Measurements from ENCODE around the gene PDZD7. TPM values are rescaled to one million over a fixed set of nuclear protein-coding genes. Genes with fewer than 3 reads are reported as not detected.

PDZD7 gene
- total and polyA plus RNA-seq, 10 donors: 0.17 to 2.3 (median 1.1) TPM

GRCh38 chr10:100970076-100970913 lies 60.6 kb downstream of the PDZD7 start:
- intact Hi-C loops (cut with DNase I; ENCODE audit: low total_unique reads): no loop called here
- H3K27me3 ChIP-seq (replicated peaks in 1 of 7): peaks cover 0 to 16% (median 0%) of the 10 kb centered on the region in 7 donors
- no peak overlapping the region for H3K27ac ChIP-seq
- H3K4me1 ChIP-seq: peaks cover 6 to 26% (median 16%) of the 10 kb centered on the region in 6 donors
- TF ChIP-seq POLR2A (IDR thresholded peaks at IDR 0.05): no peak
- TF ChIP-seq CTCF (IDR thresholded peaks at IDR 0.05 in 8 of 11, conservative IDR thresholded peaks at IDR 0.05 in 3 of 11): no peak
- TF ChIP-seq POLR2AphosphoS5 (IDR thresholded peaks at IDR 0.05): no peak
- 32 to 43% (median 41%) methylated on average over 11 to 13 of the region's 13 CpGs for WGBS, 5 donors
- H3K4me3 ChIP-seq: peak overlapping the region in 6 of 8 donors; percentile 39 to 77 (median 47)
- DNase-seq: peak; percentile 55
- H3K36me3 ChIP-seq: peaks cover 0 to 19% (median 7%) of the 10 kb centered on the region in 6 donors
- H3K9me3 ChIP-seq: no peaks in the 10 kb centered on the region

GRCh38 chr10:100969187-100970075 lies 61.5 kb downstream of the PDZD7 start, which contains the start of gene SEMA4G:
TSS of gene SEMA4G (plus strand) at chr10:100969504. CDS start at chr10:100972913, 3,409 bp downstream.
- peaks cover 0 to 16% (median 0%) of the 10 kb centered on the region in 7 donors for H3K27me3 ChIP-seq (replicated peaks in 1 of 7)
- 2 to 6% (median 3%) methylated on average over 32 to 69 of the region's 70 CpGs for WGBS, 5 donors
- H3K9me3 ChIP-seq: no peaks in the 10 kb centered on the region
- H3K4me1 ChIP-seq: peaks cover 6 to 26% (median 16%) of the 10 kb centered on the region in 6 donors
- peak within 1 kb of the TSS; percentile 33 to 77 (median 46) for H3K4me3 ChIP-seq
- peak; percentile 84 for DNase-seq
- TF ChIP-seq POLR2A (IDR thresholded peaks at IDR 0.05) (no peak), POLR2AphosphoS5 (IDR thresholded peaks at IDR 0.05) (peak in 1 of 3 donors; percentile 54), CTCF (IDR thresholded peaks at IDR 0.05 in 8 of 11, conservative IDR thresholded peaks at IDR 0.05 in 3 of 11) (peak; percentile 2 to 81 (median 61))
- peaks cover 0 to 28% (median 9%) of the 10 kb centered on the region in 6 donors for H3K36me3 ChIP-seq
- intact Hi-C loops (cut with DNase I; ENCODE audit: low total_unique reads): no loop called here
- H3K27ac ChIP-seq: no peak within 1 kb of the TSS

- no peak for TF ChIP-seq POLR2A (IDR thresholded peaks at IDR 0.05)
- peak in 1 of 11 experiments; percentile 27 for TF ChIP-seq CTCF (IDR thresholded peaks at IDR 0.05 in 8 of 11, conservative IDR thresholded peaks at IDR 0.05 in 3 of 11)
- peaks cover 0 to 16% (median 0%) of the 10 kb centered on the region in 7 donors for H3K27me3 ChIP-seq (replicated peaks in 1 of 7)
- no peak for DNase-seq
- H3K36me3 ChIP-seq: peaks cover 0 to 34% (median 12%) of the 10 kb centered on the region in 6 donors
- no peak overlapping the region for H3K27ac ChIP-seq
- 23 to 45% (median 35%) methylated on average over 9 of the region's 9 CpGs for WGBS, 5 donors
- H3K9me3 ChIP-seq: no peaks in the 10 kb centered on the region
- H3K4me1 ChIP-seq: peaks cover 6 to 26% (median 16%) of the 10 kb centered on the region in 6 donors
- intact Hi-C loops (cut with DNase I; ENCODE audit: low total_unique reads): no loop called here
- peak overlapping the region; percentile 33 to 77 (median 46) for H3K4me3 ChIP-seq
These were observed 62.1 kb downstream of the PDZD7 start for GRCh38 chr10:100968863-100969186.

All from spleen (tissue), 11 donors.